ENCODE data around the gene SCAI. TPM values are rescaled to one million over a fixed set of nuclear protein-coding genes. Genes with fewer than 3 reads are reported as not detected.

SCAI gene
- total RNA-seq, 1 experiment from 2014 or later: 15.5 TPM

GRCh38 chr9:124906966-124907365 is 236.4 kb downstream of the SCAI start:
- H3K4me1 Mint-ChIP-seq: no peaks in the 10 kb centered on the region
- Histone ChIP-seq H4K91ac (ENCODE audit: insufficient read length, low read depth, low read length) (no peak overlapping the region), H3K79me2 (ENCODE audit: insufficient read depth, low read length) (no peaks in the 10 kb centered on the region), H3K18ac (ENCODE audit: insufficient read length, low read depth, low read length) (no peak overlapping the region), H3K4ac (ENCODE audit: low read depth, low read length) (no peak overlapping the region), H3K4me1 (ENCODE audit: insufficient read depth, low read length) (no peaks in the 10 kb centered on the region), H3K79me1 (ENCODE audit: insufficient read depth, low read depth, low read length, poor library complexity, severe bottlenecking) (no peaks in the 10 kb centered on the region), H3K9ac (ENCODE audit: extremely low read depth, insufficient read length, low read length) (no peak overlapping the region), H3K14ac (ENCODE audit: insufficient read depth, low read length) (no peak overlapping the region), H2AFZ (ENCODE audit: low read length) (no peak overlapping the region), H2BK15ac (ENCODE audit: low read depth, low read length) (no peak overlapping the region), H3K27me3 (ENCODE audit: insufficient read depth, low read length) (no peaks in the 10 kb centered on the region), H2BK5ac (ENCODE audit: insufficient read length, low read length) (no peak overlapping the region), H2BK120ac (ENCODE audit: low read depth, low read length, poor library complexity, severe bottlenecking) (no peak overlapping the region), H3K4me2 (ENCODE audit: insufficient read depth, insufficient read length, low read length) (no peak overlapping the region), H3K23me2 (ENCODE audit: insufficient read length, low read depth, low read length, poor library complexity, severe bottlenecking) (no peaks in the 10 kb centered on the region), H2AK5ac (ENCODE audit: insufficient read length, low read length) (no peak overlapping the region), H4K20me1 (ENCODE audit: control insufficient read depth, insufficient read depth, insufficient read length) (no peaks in the 10 kb centered on the region), H3T11ph (ENCODE audit: low read length) (no peak overlapping the region), H3K9me3 (ENCODE audit: control insufficient read depth, low read depth, low read length) (no peaks in the 10 kb centered on the region), H3K56ac (ENCODE audit: insufficient read length, low read depth, low read length) (no peak overlapping the region), H4K8ac (replicated peaks; ENCODE audit: insufficient read length, low read depth, low read length) (no peak overlapping the region), H3K27ac (ENCODE audit: insufficient read length, low read depth, low read length) (no peak overlapping the region), H2BK20ac (ENCODE audit: low read depth, low read length, poor library complexity, severe bottlenecking) (no peak overlapping the region), H4K5ac (ENCODE audit: insufficient read length, low read depth, low read length) (no peak overlapping the region), H3K23ac (ENCODE audit: insufficient read length, low read depth, low read length) (no peak overlapping the region), H2BK12ac (ENCODE audit: insufficient read length, low read depth, low read length) (no peak overlapping the region)
- DNase-seq: no peak
- no peak overlapping the region for H3K4me3 Mint-ChIP-seq
- TF ChIP-seq CTCF (conservative IDR thresholded peaks at IDR 0.05): no peak
- peaks cover 0 to 8% (median 6%) of the 10 kb centered on the region in 3 experiments; a peak in 3 of 7 replicates for H3K36me3 Mint-ChIP-seq (ENCODE audit: insufficient read depth in 1 of 3, low read depth in 3 of 3)
- WGBS (ENCODE audit: extremely low coverage, insufficient read length, low lambda C conversion rate): no CpG with 5 or more reads among the region's 1 CpG
- H3K9me3 Mint-ChIP-seq: no peaks in the 10 kb centered on the region
- no peaks in the 10 kb centered on the region for H3K27me3 Mint-ChIP-seq (ENCODE audit: low read depth)
- no peak overlapping the region for H3K27ac Mint-ChIP-seq

Measured in H9 (cell line).